ENCODE results near the gene SCGB1D1.

GRCh38 chr11:62242021-62242420 lies 52.0 kb downstream of the SCGB1D1 start, which contains the start of gene SCGB1D2:
- TF ChIP-seq POLR2AphosphoS5 (IDR thresholded peaks at IDR 0.05; ENCODE audit: borderline replicate concordance, low read depth, low read length), result no peak
- TF ChIP-seq EZH2 (IDR thresholded peaks at IDR 0.05), result no peak
- TF ChIP-seq FOXP2 (optimal IDR thresholded peaks at IDR 0.05; ENCODE audit: control extremely low read depth, extremely low read length, insufficient read depth), result no peak

Measured in SK-N-MC (cell line).